ENCODE data around the gene TMIGD1.
"Not testable (repeated sequence)": the region's sequence is repeated elsewhere in the genome, so short reads cannot be mapped to it uniquely, and the experiment has no call there.

The TMIGD1 gene

GRCh38 chr17:30347488-30347887 lies 13.6 kb upstream of the TMIGD1 start:
- no peak overlapping the region for H3K4me3 ChIP-seq (ENCODE audit: low read depth, low read length)
- TF ChIP-seq CTCF (IDR thresholded peaks at IDR 0.05; ENCODE audit: low read depth, low read length): no peak
- in situ Hi-C loops (cut with HindIII; ENCODE audit: low sequenced_read_pairs): no loop called here
- DNase-seq (ENCODE audit: low read depth, low spot score): no peak

- in situ Hi-C loops (cut with HindIII; ENCODE audit: low sequenced_read_pairs): no loop called here
- no peak for TF ChIP-seq CTCF (IDR thresholded peaks at IDR 0.05; ENCODE audit: low read depth, low read length)
- DNase-seq (ENCODE audit: low read depth, low spot score): no peak
- no peak overlapping the region for H3K4me3 ChIP-seq (ENCODE audit: low read depth, low read length)
Measured at GRCh38 chr17:30346221-30346795, 12.5 kb upstream of the TMIGD1 start.

- in situ Hi-C loops (cut with HindIII; ENCODE audit: low sequenced_read_pairs): no loop called here
Measured at GRCh38 chr17:30345527-30346075, 11.7 kb upstream of the TMIGD1 start.

GRCh38 chr17:30345089-30345433 lies 11.2 kb upstream of the TMIGD1 start:
- TF ChIP-seq CTCF (IDR thresholded peaks at IDR 0.05; ENCODE audit: low read depth, low read length): no peak
- in situ Hi-C loops (cut with HindIII; ENCODE audit: low sequenced_read_pairs): no loop called here
- DNase-seq (ENCODE audit: low read depth, low spot score): no peak
- no peak overlapping the region for H3K4me3 ChIP-seq (ENCODE audit: low read depth, low read length)

More at GRCh38 chr17:30345527-30346075, 11.7 kb upstream of the TMIGD1 start:
- DNase-seq (ENCODE audit: low read depth, low spot score): no peak
- no peak overlapping the region for H3K4me3 ChIP-seq (ENCODE audit: low read depth, low read length)
- TF ChIP-seq CTCF (IDR thresholded peaks at IDR 0.05; ENCODE audit: low read depth, low read length): no peak

- in situ Hi-C loops (cut with HindIII; ENCODE audit: low sequenced_read_pairs): no loop called here
- peak; percentile 29 for DNase-seq (ENCODE audit: low read depth, low spot score)
- no peak for TF ChIP-seq CTCF (IDR thresholded peaks at IDR 0.05; ENCODE audit: low read depth, low read length)
- H3K4me3 ChIP-seq (ENCODE audit: low read depth, low read length): no peak overlapping the region
Measured at GRCh38 chr17:30344283-30345088, 10.6 kb upstream of the TMIGD1 start.

- H3K4me3 ChIP-seq (ENCODE audit: low read depth, low read length): no peak overlapping the region
- DNase-seq (ENCODE audit: low read depth, low spot score): no peak
- TF ChIP-seq CTCF (IDR thresholded peaks at IDR 0.05; ENCODE audit: low read depth, low read length): no peak
- in situ Hi-C loops (cut with HindIII; ENCODE audit: low sequenced_read_pairs): no loop called here
Measured at GRCh38 chr17:30343796-30344195, 9.9 kb upstream of the TMIGD1 start.

- H3K4me3 ChIP-seq (ENCODE audit: low read depth, low read length); DNase-seq (ENCODE audit: low read depth, low spot score); in situ Hi-C loops (cut with HindIII; ENCODE audit: low sequenced_read_pairs): not testable (repeated sequence)
Measured at GRCh38 chr17:30343244-30343643, 9.4 kb upstream of the TMIGD1 start.
